GM12873 (cell line): ENCODE measurements around the gene STK32B.
A peak's percentile ranks its signal among the peaks of the same experiment; 100 is the strongest.

Experiments
- TF ChIP-seq, protein P1 (sequence below): IDR thresholded peaks from 2 replicates; pipeline ENCODE4 v1.5.1; 2012; ENCODE audit warnings: low read depth, mild to moderate bottlenecking, moderate library complexity, low read length, control low read depth; ENCODE audit not compliant: insufficient read depth; ENCODE audit errors: missing control alignments

Gene STK32B

DNA sequence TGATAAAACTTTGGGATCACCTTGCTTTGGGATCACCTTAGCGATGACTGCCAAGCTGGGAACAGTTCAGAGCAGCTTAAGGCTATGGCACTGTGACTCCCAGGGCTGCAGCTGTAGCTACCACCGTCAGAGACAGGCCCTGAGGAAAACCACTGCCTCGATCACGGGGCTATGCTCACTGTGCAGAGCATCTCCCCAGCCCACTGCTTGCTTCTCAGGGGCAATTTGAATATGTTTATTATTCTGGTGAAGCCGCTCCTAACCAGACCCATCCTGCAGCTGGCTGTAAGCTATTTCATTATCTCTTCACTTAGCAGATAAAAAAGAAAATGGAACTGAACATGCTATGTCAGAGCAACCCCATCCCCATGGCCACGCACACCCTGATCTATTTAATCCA, 328.6 kb downstream of the STK32B start:
- TF ChIP-seq, protein P1, sequence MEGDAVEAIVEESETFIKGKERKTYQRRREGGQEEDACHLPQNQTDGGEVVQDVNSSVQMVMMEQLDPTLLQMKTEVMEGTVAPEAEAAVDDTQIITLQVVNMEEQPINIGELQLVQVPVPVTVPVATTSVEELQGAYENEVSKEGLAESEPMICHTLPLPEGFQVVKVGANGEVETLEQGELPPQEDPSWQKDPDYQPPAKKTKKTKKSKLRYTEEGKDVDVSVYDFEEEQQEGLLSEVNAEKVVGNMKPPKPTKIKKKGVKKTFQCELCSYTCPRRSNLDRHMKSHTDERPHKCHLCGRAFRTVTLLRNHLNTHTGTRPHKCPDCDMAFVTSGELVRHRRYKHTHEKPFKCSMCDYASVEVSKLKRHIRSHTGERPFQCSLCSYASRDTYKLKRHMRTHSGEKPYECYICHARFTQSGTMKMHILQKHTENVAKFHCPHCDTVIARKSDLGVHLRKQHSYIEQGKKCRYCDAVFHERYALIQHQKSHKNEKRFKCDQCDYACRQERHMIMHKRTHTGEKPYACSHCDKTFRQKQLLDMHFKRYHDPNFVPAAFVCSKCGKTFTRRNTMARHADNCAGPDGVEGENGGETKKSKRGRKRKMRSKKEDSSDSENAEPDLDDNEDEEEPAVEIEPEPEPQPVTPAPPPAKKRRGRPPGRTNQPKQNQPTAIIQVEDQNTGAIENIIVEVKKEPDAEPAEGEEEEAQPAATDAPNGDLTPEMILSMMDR, result no peak

DNA sequence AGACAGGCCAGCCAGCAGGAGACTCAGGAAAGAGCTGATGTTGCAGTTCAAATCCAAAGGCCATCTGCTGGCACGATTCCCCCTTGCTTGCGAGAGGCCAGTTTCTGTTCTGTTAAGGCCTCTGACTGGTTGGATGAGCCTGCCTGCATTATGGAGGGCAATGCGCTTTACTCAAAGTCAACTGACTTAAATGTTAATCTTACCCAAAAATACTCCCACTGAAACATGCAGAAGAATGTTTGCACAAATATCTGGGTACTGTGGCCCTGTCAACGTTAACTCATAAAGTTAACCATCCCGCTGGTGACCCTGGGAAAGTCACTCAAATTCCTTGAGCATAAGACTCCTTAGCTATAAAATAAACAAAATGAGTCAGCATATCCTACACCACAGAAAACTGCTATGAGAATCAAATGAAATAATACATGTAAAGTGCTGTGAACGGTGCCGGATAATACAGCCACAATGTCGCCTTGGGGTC, 330.7 kb downstream of the STK32B start:
- TF ChIP-seq, protein P1, result no peak

GRCh38 chr4:5383191-5383980, 332.1 kb downstream of the STK32B start:
- TF ChIP-seq, protein P1, result no peak

DNA sequence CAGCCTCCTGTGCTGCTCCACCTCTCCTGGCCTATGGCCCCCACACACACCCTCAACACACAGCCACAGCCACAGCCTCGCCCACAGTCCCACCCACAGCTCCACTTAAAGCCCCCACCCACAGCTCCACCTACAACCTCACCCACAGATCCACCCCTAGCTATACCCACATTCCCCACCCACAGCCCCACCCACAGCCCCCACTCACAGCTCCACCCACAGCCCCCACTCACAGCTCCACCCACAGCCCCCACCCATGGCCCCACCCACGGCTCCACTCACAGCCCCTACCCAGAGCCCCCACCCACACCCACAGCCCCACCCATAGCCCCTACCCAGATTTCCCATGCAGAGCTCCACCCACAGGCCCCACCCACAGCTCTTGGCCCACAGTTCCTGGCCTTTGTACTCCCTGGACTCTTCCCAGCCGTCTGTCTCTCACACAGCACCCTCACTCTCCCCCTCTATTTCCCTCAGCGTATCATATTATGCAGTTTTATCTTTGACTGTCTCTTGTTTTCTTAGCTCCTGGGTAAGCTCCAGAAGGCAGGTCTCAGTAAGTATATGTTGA, 334.5 kb downstream of the STK32B start:
- TF ChIP-seq, protein P1, result no peak

DNA sequence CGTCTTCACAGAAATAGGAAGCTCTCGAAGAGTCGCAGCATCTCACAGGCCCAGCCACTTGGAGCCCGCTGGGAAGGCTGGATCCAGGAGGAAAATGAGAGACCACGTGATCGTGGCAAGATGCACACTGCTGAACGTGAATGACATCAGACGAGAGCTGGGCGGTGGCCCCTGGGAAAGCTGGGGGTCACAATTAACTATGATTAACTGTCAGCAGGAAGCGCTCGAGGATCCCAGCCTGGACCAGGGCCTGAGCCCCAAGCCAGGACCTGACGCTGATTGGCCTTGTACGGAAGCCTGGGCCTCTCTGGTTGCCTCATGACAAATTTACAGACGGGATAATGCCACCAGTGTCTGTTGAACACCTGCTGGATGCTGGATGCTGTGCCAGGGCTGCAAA, 335.6 kb downstream of the STK32B start:
- TF ChIP-seq, protein P1, result no peak

- TF ChIP-seq, protein P1, result peak; percentile 18
Observed at GRCh38 chr4:5387457-5387856, 336.2 kb downstream of the STK32B start.

DNA sequence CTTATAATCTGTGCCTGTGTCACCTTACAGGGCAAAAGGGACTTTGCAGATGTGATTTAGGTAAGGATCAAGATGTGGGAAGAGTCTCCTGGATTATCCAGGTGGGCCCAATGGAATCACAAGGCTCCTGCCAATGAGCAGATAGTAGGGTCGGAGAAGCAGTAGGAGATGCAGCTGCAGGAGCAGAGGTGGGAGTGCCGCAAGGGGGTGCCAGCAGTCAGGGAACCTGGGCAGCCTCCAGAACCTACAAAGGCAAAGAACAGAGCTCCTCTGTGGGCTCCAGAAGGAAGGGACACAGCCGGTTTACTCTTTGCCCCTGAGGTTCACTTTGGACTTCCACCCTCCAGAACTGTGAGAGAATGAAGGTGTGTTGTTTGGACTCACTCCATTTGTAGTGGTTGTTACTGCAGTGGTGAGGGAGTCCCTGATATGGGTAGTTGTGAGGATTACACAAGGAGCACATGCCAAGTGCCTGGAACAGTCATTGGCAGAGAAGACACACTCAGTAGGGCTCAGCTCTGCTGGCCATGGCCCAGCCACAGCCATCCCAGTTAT, 338.6 kb downstream of the STK32B start:
- TF ChIP-seq, protein P1, result no peak
